GM21447 (cell line): ENCODE measurements around the gene KIAA1958.

ENCODE experiments used
- ATAC-seq: cut with Tn5 transposase; IDR thresholded peaks from one replicate; pipeline ENCODE4 v1.9.1; 2021; ENCODE audit not compliant: unreplicated experiment

Gene KIAA1958

DNA sequence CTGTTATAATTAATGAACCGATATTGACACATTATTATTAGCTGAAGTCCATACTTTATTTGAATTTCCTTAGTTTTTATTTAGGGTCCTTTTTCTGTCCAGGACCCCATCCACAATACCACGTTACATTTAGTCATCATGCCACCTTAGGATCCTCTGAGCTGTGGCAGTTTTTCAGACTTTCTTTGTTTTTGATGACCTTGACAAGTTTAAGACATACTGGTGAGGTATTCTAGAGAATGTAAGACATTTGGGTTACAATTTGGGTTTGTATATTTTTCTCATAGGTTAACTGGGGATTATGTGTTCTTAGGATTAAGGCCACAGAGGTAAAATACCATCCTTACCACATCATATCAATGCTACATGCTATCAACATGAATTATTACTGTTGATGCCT lies 42.7 kb downstream of the KIAA1958 start:
- ATAC-seq: no peak

- ATAC-seq: no peak
Measured at GRCh38 chr9:112530751-112531205, 44.2 kb downstream of the KIAA1958 start.

DNA sequence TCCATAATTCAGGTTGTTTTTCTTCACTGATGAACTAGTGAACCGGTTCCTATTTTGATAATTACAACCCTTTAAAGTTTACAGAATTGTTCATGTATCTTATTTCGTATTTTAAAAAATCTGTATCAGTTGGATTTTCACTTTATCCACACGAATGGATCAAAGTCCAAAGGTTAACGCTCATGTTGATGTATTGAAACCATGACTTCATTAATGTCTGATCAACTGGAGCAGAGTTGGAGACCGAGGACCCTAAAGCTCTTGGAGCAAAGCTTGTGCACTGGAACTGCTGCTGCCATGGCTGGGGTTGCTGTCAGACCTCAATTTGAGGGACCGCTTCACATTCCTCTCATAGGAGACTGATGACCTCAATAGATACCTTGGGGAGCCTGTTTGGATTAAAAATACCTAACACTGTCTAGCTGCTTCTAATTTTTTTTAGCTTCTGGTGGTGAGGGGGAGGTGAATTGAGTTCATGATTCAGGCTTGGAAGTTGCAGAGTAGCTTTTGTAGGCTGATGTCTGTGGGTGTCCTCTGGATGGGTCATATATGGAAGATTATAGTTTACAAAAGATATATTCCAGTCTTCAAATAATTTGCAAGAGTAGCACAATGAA lies 45.1 kb downstream of the KIAA1958 start:
- ATAC-seq: no peak

DNA sequence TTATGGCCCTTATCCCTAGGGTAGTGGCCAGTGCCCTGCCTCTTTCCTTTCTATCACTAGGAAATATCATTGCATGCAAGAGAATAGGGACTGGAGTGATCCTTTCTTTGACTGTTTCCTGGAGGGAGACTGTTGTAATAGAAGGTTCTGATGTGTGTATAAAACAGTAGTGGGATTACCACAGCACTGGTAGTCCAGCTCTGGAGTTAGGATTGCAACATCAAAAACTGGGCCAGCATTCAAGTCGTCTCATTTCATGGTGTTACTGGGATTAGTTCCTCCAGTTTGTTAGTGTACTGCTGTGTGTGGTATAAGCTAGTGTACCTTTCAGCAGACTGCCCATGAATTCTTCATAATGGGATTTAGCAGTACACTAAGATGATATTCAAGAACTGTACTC lies 45.8 kb downstream of the KIAA1958 start:
- ATAC-seq: no peak

DNA sequence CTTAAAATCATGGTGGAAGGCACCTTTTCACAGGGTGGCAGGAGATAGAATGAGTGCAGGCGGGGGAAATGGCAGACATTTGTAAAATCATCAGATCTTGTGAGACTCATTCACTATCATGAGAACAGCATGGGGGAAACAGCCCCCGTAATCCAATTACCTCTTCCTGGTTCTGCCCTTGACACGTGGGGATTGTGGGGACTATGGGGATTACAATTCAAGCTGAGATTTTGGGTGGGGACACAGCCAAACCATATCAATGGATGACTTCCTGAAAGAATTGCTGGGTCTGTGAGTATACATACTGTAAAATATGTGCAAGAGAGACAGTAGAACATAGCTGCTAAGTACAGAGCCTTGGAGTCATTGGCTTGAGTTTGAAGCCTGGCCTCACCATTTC lies 47.0 kb downstream of the KIAA1958 start:
- ATAC-seq: no peak

DNA sequence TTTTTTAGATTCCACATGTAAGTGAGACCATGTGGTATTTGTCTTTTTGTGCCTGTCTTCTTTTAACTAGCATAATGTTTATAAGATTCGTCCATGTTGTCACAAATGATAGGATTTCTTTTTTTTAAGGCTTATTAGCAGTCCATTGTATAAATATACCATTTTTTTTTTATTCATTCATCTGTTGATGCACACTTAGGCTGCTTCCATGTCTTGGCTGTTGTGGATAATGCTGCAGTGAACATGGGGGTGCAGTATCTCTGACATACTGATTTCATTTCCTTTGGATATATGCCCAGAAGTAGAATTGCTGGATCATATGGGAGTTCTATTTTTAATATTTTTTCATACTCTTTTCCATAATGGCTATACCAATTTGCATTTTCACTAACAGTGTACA lies 48.7 kb downstream of the KIAA1958 start:
- no peak for ATAC-seq

DNA sequence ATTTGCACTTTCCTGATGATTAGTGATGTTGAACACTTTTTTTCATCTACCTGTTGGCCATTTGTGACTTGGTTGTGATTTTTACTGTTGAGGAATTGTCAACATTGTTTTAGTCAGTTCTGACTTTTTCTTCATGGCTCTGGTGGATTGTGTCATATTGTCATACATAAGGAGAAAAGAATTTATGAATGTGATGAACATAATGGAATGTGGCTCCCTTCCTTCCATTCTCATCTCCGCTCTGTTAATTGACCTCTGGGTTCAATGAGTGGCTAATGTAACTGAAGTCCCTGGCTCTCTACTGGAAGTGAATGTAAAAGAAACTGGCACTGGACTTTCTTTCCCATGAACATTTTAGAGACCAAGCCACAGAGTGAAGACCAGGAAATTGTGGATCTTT lies 49.2 kb downstream of the KIAA1958 start:
- ATAC-seq: no peak

- ATAC-seq: no peak
Measured at GRCh38 chr9:112537561-112537960, 50.9 kb downstream of the KIAA1958 start.

- no peak for ATAC-seq
Measured at GRCh38 chr9:112540800-112541199, 54.2 kb downstream of the KIAA1958 start.

DNA sequence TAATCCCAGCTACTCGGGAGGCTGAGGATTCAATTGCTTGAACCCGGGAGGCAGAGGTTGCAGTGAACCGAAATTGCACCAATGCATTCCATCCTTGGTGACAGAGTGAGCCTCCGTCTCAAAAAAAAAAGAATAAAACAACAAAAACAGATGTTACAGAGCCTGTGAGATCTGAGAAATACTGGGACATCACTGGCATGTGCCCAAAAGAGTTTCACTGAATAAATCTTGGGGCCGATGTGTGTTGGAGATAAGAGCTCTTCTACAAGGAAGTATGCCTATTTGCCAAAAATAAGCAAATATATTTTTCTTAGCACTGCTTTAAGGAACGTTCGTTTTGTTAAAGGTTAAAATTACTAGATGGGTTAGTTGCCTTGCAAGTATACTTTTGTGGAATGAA lies 55.1 kb downstream of the KIAA1958 start:
- ATAC-seq: no peak

DNA sequence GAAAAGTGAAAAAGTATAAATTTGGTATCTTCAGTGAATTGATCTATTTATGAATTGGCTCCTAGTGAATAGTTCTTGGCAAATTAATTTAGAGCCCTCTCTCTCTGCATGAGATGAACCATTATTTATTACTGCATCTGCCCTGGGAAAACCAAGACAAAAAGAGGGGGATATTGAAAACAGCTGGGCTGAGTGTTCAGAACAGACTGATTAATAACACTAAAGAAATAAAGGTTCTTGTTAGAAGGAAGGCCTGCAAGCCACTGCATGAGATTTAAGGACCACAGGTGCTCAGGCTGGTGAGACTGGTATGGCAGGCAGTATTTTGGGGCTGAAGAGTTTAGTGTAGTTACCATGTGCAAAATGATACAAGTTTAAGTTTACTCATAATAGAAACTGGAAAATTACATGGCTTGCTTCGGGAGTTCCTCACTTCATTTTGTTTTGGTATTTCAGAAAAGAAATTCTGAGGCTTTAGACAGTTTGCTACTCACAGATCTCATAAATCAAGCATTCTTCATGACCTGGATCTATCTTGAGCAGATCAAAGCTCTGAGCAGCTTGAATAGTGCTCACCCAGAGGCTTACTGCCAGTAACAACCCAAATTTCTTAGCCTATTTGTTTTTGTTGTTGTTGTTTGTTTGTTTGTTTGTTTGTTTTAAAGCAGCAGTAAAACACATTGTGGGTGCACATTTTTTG lies 56.1 kb downstream of the KIAA1958 start:
- ATAC-seq: no peak

DNA sequence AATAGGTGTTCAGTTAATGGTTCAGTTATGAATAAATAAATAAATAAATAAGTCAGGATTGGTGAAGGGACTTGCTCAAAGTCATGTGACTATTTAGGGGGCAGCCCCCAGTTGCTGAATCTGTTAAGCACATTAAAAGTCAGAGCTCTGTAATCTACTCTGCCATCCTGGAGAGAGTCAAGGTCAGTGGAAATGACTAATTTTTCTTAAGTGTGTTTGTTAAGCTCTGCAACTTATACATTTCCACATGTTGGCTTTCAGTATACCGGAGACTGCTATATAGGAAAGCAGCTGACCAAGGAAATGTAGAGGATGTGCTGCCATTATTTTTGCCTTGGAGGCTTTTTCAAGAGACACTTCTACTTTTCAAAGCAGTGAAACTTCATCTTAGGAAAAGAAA lies 57.9 kb downstream of the KIAA1958 start:
- ATAC-seq: no peak

DNA sequence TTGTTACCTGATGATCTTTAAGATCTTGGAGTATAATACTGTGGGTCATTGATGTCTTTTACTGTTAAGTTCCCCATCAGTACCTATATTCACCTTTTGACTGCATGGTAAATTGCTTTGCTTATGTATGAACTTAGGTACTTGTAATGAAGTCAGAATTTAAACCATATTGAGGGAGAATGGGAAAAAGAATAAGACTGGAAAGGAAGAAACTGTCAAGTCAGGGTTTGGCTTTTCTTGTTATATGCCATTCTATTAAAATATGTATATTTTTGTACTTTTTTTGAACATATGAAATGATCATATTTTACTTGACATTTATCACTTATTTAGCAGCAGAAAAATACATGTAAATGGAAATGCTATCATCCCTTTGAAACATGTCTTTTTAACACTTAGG lies 58.6 kb downstream of the KIAA1958 start:
- no peak for ATAC-seq

GRCh38 chr9:112546149-112547012 lies 59.8 kb downstream of the KIAA1958 start:
- no peak for ATAC-seq

DNA sequence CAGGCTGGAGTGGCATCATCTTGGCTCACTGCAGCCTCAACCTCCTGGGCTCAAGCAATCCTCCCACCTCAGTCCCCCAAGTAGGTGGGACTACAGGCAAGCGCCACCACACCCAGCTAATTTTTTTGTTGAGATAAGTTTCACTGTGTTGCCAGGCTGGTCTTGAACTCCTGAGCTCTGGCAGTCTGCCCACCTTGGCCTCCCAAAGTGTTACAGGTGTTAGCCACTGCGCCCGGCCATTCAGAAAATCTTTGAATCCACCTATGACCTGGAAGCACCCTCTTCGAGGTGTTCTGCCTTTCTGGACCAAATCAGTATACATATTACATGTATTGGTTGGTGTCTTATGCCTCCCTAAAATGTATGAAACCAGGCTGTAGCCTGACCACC lies 61.4 kb downstream of the KIAA1958 start:
- ATAC-seq: no peak

- ATAC-seq: no peak
Measured at GRCh38 chr9:112548836-112549595, 62.4 kb downstream of the KIAA1958 start.

- ATAC-seq: no peak
Measured at GRCh38 chr9:112550531-112550930, 63.9 kb downstream of the KIAA1958 start.

- no peak for ATAC-seq
Measured at GRCh38 chr9:112551641-112552040, 65.0 kb downstream of the KIAA1958 start.

- ATAC-seq: no peak
Measured at GRCh38 chr9:112552229-112553056, 65.8 kb downstream of the KIAA1958 start.

DNA sequence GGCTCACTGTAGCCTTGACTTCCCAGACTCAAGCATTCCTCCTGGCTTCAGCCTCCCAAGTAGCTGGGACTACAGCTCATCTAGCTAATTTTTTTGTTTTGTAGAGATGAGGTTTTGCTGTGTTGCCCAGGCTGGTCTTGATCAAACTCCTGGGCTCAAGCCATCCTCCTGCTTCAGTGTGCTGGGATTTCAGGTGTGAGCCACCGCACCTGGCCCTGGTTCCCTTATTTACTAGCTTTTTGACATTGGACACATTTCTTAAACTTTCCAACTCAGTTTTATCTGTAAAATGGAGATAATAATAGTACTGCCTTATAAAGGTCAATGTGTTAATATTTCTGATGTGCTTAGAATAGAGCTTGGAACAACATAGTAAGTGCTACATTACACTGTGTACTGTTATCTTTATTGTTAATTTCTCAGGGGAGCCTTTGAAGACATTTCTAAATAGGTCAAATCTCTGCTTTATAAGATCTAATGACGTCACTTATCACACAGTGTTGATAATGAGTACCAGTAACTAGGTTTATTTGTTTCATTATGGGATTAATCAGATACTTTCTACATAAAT lies 66.7 kb downstream of the KIAA1958 start:
- ATAC-seq: no peak
